ENCODE data around the gene SSTR3. TPM values are rescaled to one million over a fixed set of nuclear protein-coding genes. Genes with fewer than 3 reads are reported as not detected.
A peak's percentile ranks its signal among the peaks of the same experiment; 100 is the strongest.

Gene SSTR3
- total and polyA plus RNA-seq, 9 of the 15 experiments (the other 6 are each of a cell fraction or from before 2014, with no cell fraction given) = 0.03 TPM; not detected in 8

DNA sequence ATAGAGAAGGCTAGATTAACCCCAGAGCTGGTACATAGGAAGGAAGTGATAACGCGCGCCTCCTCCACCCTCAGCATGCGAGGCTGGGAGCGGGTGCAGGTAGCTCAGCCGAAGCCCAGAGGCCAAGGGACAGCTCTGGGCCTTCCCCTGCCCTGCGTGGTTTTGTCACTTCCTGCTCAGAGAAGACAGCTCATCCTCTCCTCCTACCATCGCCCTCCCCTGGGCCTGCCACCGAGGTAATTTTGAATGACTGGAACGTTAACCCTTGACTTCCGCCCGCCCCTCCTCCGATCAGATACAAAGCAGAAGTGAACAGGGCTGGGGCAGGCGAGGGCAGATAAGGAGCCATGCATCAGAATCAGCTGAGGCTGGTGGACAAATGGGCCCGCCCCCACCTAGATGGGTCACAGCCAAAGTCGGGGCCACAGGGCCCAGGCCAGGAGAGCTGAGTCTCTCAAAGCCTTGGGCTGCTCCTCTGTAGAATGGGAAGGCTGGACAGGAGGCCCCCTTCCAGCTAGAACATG, 30.2 kb upstream of the SSTR3 start (continued):
- TF ChIP-seq, protein P1, sequence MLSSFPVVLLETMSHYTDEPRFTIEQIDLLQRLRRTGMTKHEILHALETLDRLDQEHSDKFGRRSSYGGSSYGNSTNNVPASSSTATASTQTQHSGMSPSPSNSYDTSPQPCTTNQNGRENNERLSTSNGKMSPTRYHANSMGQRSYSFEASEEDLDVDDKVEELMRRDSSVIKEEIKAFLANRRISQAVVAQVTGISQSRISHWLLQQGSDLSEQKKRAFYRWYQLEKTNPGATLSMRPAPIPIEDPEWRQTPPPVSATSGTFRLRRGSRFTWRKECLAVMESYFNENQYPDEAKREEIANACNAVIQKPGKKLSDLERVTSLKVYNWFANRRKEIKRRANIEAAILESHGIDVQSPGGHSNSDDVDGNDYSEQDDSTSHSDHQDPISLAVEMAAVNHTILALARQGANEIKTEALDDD (IDR thresholded peaks at IDR 0.05) = peak; percentile 63; the same call in 1 of the 2 replicates
- peak; percentile 94 for TF ChIP-seq ARID1B (IDR thresholded peaks at IDR 0.05)
- peak; percentile 72 for TF ChIP-seq MTA2 (IDR thresholded peaks at IDR 0.05; ENCODE audit: low read depth)
- TF ChIP-seq, protein P2, sequence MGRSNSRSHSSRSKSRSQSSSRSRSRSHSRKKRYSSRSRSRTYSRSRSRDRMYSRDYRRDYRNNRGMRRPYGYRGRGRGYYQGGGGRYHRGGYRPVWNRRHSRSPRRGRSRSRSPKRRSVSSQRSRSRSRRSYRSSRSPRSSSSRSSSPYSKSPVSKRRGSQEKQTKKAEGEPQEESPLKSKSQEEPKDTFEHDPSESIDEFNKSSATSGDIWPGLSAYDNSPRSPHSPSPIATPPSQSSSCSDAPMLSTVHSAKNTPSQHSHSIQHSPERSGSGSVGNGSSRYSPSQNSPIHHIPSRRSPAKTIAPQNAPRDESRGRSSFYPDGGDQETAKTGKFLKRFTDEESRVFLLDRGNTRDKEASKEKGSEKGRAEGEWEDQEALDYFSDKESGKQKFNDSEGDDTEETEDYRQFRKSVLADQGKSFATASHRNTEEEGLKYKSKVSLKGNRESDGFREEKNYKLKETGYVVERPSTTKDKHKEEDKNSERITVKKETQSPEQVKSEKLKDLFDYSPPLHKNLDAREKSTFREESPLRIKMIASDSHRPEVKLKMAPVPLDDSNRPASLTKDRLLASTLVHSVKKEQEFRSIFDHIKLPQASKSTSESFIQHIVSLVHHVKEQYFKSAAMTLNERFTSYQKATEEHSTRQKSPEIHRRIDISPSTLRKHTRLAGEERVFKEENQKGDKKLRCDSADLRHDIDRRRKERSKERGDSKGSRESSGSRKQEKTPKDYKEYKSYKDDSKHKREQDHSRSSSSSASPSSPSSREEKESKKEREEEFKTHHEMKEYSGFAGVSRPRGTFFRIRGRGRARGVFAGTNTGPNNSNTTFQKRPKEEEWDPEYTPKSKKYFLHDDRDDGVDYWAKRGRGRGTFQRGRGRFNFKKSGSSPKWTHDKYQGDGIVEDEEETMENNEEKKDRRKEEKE (IDR thresholded peaks at IDR 0.05; ENCODE audit: borderline replicate concordance in 1 of 2, control insufficient read depth in 1 of 2, low read depth in 2 of 2, low read length in 1 of 2) = 0 out of 4 replicates have a peak, but pooled peaks of 1 of the 2 experiments have one; percentile 47
- TF ChIP-seq, protein P3, sequence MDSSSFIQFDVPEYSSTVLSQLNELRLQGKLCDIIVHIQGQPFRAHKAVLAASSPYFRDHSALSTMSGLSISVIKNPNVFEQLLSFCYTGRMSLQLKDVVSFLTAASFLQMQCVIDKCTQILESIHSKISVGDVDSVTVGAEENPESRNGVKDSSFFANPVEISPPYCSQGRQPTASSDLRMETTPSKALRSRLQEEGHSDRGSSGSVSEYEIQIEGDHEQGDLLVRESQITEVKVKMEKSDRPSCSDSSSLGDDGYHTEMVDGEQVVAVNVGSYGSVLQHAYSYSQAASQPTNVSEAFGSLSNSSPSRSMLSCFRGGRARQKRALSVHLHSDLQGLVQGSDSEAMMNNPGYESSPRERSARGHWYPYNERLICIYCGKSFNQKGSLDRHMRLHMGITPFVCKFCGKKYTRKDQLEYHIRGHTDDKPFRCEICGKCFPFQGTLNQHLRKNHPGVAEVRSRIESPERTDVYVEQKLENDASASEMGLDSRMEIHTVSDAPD (CRISPR knock-in tag; IDR thresholded peaks at IDR 0.05) = no peak
- TF ChIP-seq, protein P4, sequence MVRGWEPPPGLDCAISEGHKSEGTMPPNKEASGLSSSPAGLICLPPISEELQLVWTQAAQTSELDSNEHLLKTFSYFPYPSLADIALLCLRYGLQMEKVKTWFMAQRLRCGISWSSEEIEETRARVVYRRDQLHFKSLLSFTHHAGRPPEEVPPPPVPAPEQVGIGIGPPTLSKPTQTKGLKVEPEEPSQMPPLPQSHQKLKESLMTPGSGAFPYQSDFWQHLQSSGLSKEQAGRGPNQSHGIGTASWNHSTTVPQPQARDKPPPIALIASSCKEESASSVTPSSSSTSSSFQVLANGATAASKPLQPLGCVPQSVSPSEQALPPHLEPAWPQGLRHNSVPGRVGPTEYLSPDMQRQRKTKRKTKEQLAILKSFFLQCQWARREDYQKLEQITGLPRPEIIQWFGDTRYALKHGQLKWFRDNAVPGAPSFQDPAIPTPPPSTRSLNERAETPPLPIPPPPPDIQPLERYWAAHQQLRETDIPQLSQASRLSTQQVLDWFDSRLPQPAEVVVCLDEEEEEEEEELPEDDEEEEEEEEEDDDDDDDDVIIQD (CRISPR knock-in tag; IDR thresholded peaks at IDR 0.05) = no peak
- TF ChIP-seq, protein P5, sequence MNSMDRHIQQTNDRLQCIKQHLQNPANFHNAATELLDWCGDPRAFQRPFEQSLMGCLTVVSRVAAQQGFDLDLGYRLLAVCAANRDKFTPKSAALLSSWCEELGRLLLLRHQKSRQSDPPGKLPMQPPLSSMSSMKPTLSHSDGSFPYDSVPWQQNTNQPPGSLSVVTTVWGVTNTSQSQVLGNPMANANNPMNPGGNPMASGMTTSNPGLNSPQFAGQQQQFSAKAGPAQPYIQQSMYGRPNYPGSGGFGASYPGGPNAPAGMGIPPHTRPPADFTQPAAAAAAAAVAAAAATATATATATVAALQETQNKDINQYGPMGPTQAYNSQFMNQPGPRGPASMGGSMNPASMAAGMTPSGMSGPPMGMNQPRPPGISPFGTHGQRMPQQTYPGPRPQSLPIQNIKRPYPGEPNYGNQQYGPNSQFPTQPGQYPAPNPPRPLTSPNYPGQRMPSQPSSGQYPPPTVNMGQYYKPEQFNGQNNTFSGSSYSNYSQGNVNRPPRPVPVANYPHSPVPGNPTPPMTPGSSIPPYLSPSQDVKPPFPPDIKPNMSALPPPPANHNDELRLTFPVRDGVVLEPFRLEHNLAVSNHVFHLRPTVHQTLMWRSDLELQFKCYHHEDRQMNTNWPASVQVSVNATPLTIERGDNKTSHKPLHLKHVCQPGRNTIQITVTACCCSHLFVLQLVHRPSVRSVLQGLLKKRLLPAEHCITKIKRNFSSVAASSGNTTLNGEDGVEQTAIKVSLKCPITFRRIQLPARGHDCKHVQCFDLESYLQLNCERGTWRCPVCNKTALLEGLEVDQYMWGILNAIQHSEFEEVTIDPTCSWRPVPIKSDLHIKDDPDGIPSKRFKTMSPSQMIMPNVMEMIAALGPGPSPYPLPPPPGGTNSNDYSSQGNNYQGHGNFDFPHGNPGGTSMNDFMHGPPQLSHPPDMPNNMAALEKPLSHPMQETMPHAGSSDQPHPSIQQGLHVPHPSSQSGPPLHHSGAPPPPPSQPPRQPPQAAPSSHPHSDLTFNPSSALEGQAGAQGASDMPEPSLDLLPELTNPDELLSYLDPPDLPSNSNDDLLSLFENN (IDR thresholded peaks at IDR 0.05; ENCODE audit: low read depth in 2 of 2, low read length in 2 of 2) = peak in 1 of 2 experiments; percentile 88; a peak in 2 of 4 replicates
- no peak for TF ChIP-seq HMG20A (CRISPR knock-in tag; conservative IDR thresholded peaks at IDR 0.05)
- no peak for TF ChIP-seq FOXJ3 (CRISPR knock-in tag; IDR thresholded peaks at IDR 0.05)
- no peak for TF ChIP-seq ZNF184 (CRISPR knock-in tag; IDR thresholded peaks at IDR 0.05)
- 0 out of 2 replicates have a peak, but pooled peaks have one; percentile 58 for TF ChIP-seq TOE1 (IDR thresholded peaks at IDR 0.05; ENCODE audit: borderline replicate concordance)
- TF ChIP-seq TOE1 (CRISPR knock-in tag; IDR thresholded peaks at IDR 0.05; ENCODE audit: borderline replicate concordance, low read depth) = no peak
- TF ChIP-seq NFRKB (IDR thresholded peaks at IDR 0.05; ENCODE audit: low read depth) = no peak
- TF ChIP-seq KLF6 (CRISPR knock-in tag; IDR thresholded peaks at IDR 0.05; ENCODE audit: borderline replicate concordance) = no peak; the same call in 1 of the 2 replicates
- TF ChIP-seq NFATC3 (IDR thresholded peaks at IDR 0.05) = no peak
- peak; percentile 79 for TF ChIP-seq EGR1 (conservative IDR thresholded peaks at IDR 0.05)
- no peak for TF ChIP-seq SIRT6 (IDR thresholded peaks at IDR 0.05; ENCODE audit: low read depth, low read length)
- TF ChIP-seq ZNF77 (CRISPR knock-in tag; IDR thresholded peaks at IDR 0.05) = no peak

Measured in K562 (cell line).